ENCODE results near the gene PRXL2B.
"Not testable (repeated sequence)": the region's sequence is repeated elsewhere in the genome, so short reads cannot be mapped to it uniquely, and the experiment has no call there.

The PRXL2B gene

DNA sequence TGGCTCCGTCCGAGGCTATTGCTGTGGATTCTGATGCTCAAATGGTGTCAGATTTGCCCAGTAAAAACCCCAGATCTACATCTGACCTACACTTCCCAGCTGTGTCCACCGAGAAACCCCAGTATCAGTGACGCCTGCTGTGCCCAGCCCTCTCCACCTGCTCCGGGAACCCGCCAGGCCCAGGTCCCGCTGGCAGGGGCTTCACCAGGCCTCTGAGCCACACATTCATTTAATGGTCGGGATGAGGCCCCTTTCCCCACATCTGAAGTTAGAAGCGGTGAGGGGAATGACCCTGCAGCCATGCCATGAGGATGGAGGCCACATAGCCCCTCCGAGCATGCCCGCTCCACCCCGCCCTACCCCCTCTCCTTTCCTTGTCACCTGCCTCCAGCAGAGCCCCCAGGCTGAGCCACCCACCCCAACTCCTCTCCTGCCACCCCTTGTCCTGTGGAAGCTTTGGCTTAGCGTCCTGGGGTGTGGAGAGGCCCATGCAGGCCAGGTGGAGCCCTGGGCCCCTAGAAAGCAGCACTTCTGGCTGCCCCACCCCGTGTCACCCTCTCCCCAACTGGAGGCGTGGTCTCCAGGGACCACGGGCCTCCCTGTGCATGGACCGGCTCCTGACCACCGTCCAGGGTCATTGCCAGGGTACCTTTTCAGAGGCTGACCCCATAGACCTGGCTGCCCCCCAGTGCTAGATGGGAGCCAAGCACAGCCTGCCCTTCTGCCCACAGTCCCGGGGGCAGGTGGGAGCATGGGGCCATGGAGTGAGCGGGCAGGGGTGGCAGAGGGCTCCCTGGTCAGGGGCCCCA lies 22.4 kb upstream of the PRXL2B start:
- H3K27me3 ChIP-seq (replicated peaks in 2 of 5; ENCODE audit: control insufficient read depth in 4 of 5, insufficient read depth in 5 of 5, low read length in 4 of 5) = no peaks in the 10 kb centered on the region
- H3K36me3 ChIP-seq (ENCODE audit: control insufficient read depth in 4 of 4, insufficient read depth in 4 of 4, low read length in 3 of 4) = peaks cover 2 to 43% (median 12%) of the 10 kb centered on the region in 4 experiments
- 88% methylated on average over 19 of the region's 20 CpGs for WGBS (ENCODE audit: insufficient coverage)
- DNase-seq = no peak
- no peaks in the 10 kb centered on the region for H3K9me3 ChIP-seq (ENCODE audit: control extremely low read depth in 1 of 5, control insufficient read depth in 4 of 5, insufficient read depth in 2 of 5, low read depth in 1 of 5, low read length in 4 of 5)
- peaks cover 0 to 5% (median 0%) of the 10 kb centered on the region in 4 experiments for H3K4me1 ChIP-seq (ENCODE audit: control extremely low read depth in 1 of 4, control insufficient read depth in 4 of 4, insufficient read depth in 4 of 4, low read length in 3 of 4)
- H3K4me3 ChIP-seq (ENCODE audit: control insufficient read depth in 1 of 7, extremely low read depth in 1 of 7, insufficient read depth in 4 of 7, low read depth in 2 of 7, low read length in 6 of 7) = no peak overlapping the region
- ChIA-PET POLR2A (no interaction called here), CTCF (interaction anchor here (1.0 to 1.6 kb wide), 2 partner anchors 14 to 20 kb away, joined by 3 to 7 read pairs; no protein-coding TSS in a partner anchor)
- no peak overlapping the region for H3K27ac ChIP-seq (ENCODE audit: insufficient read depth in 1 of 2, low read depth in 1 of 2, low read length in 2 of 2, poor library complexity in 1 of 2, severe bottlenecking in 2 of 2)

DNA sequence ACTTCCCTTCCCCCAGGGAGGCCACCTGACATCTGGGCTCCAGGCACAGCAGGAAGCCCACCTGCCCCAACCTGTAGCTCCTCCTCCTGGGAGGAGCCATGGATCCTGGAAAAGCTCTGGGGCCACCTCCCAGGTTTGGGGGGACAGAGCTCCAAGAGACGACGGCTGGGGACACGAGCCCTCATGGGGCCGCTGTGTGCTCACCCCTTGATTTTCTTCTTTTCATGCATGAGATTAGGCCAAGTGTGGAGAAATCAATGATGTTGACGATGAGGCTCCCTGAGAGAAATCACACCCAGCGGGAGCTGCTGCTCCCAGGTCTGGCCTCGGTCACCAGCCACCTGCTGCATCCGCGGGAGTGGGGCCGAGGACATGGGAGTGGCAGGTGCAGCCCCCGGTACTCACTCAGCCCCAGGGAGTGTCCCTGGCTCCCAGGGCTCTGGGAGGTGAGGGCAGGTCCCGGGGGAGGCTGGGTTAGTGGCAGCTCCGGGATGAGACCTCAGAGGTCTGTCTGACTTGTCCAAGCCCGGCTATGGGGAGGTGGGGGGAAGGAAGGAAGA lies 21.7 kb upstream of the PRXL2B start:
- no peak overlapping the region for H3K27ac ChIP-seq (ENCODE audit: insufficient read depth in 1 of 2, low read depth in 1 of 2, low read length in 2 of 2, poor library complexity in 1 of 2, severe bottlenecking in 2 of 2)
- peaks cover 0 to 5% (median under 1%) of the 10 kb centered on the region in 4 experiments for H3K4me1 ChIP-seq (ENCODE audit: control extremely low read depth in 1 of 4, control insufficient read depth in 4 of 4, insufficient read depth in 4 of 4, low read length in 3 of 4)
- H3K4me3 ChIP-seq (ENCODE audit: control insufficient read depth in 1 of 7, extremely low read depth in 1 of 7, insufficient read depth in 4 of 7, low read depth in 2 of 7, low read length in 6 of 7) = no peak overlapping the region
- H3K27me3 ChIP-seq (replicated peaks in 2 of 5; ENCODE audit: control insufficient read depth in 4 of 5, insufficient read depth in 5 of 5, low read length in 4 of 5) = no peaks in the 10 kb centered on the region
- 79% methylated on average over 11 of the region's 14 CpGs for WGBS (ENCODE audit: insufficient coverage)
- no peaks in the 10 kb centered on the region for H3K9me3 ChIP-seq (ENCODE audit: control extremely low read depth in 1 of 5, control insufficient read depth in 4 of 5, insufficient read depth in 2 of 5, low read depth in 1 of 5, low read length in 4 of 5)
- peaks cover 2 to 36% (median 9%) of the 10 kb centered on the region in 4 experiments for H3K36me3 ChIP-seq (ENCODE audit: control insufficient read depth in 4 of 4, insufficient read depth in 4 of 4, low read length in 3 of 4)
- no peak for DNase-seq
- ChIA-PET POLR2A (no interaction called here), CTCF (interaction anchor here (0.8 to 1.6 kb wide), 4 partner anchors 19 to 30 kb away, joined by 3 to 7 read pairs (median 3); no protein-coding TSS in a partner anchor)

DNA sequence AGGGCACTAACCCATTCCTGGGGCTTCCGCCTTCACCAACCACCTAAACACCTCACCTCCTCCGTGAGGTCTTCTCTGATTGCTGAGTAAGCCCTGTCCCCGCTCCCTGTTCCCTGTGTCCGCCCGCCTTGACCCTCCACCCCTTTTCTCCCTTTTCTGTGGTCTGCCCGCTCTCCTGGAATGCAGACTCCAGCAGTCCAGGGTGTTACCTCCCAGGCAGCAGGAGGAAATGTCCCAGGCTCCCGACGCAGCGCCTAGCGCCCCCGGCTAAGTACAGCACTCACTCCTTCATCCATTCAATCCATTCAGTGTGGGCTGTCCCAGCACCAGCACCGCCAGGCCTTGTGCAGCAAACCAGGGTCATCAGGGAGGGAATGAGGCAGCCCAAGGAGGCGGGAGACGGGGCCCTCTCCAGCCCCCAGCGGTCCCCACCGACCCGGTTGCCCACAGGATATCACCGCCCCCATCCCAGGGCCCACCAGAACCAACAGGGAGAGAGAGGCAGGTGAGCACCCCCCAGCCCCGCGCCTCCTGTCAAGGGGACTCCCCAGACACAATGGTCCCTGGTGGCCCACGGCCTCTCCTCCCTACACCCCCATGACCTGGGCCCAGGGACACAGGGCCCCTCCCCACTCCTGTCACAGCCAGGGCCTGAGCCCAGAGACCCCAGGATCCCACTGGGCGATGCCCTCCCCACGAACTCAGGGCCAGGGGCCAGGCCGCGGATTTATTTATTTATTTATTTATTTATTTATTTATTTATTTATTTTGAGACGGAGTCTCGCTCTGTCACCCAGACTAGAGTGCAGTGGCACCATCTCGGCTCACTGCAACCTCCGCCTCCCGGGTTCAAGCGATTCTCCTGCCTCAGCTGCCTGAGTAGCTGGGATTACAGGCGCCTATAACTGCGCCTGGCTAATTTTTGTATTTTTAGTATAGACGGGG lies 20.2 kb upstream of the PRXL2B start:
- H3K27me3 ChIP-seq (replicated peaks in 2 of 5; ENCODE audit: control insufficient read depth in 4 of 5, insufficient read depth in 5 of 5, low read length in 4 of 5) = no peaks in the 10 kb centered on the region
- WGBS (ENCODE audit: insufficient coverage) = 86% methylated on average over 16 of the region's 34 CpGs
- peaks cover 0 to 5% (median 2%) of the 10 kb centered on the region in 4 experiments for H3K4me1 ChIP-seq (ENCODE audit: control extremely low read depth in 1 of 4, control insufficient read depth in 4 of 4, insufficient read depth in 4 of 4, low read length in 3 of 4)
- H3K36me3 ChIP-seq (ENCODE audit: control insufficient read depth in 4 of 4, insufficient read depth in 4 of 4, low read length in 3 of 4) = peaks cover 2 to 22% (median 6%) of the 10 kb centered on the region in 4 experiments
- H3K27ac ChIP-seq (ENCODE audit: insufficient read depth in 1 of 2, low read depth in 1 of 2, low read length in 2 of 2, poor library complexity in 1 of 2, severe bottlenecking in 2 of 2) = no peak overlapping the region
- POLR2A ChIA-PET = interaction anchor here (0.7 kb wide), 1 partner anchor 12 kb away, joined by 3 read pairs; no protein-coding TSS in a partner anchor
- H3K9me3 ChIP-seq (ENCODE audit: control extremely low read depth in 1 of 5, control insufficient read depth in 4 of 5, insufficient read depth in 2 of 5, low read depth in 1 of 5, low read length in 4 of 5) = no peaks in the 10 kb centered on the region
- CTCF ChIA-PET = interaction anchor here (1.1 kb wide), 1 partner anchor 28 kb away, joined by 3 read pairs; no protein-coding TSS in a partner anchor
- no peak overlapping the region for H3K4me3 ChIP-seq (ENCODE audit: control insufficient read depth in 1 of 7, extremely low read depth in 1 of 7, insufficient read depth in 4 of 7, low read depth in 2 of 7, low read length in 6 of 7)
- no peak for DNase-seq

- 96% methylated on average over 15 of the region's 16 CpGs for WGBS (ENCODE audit: insufficient coverage)
- no peak overlapping the region for H3K4me3 ChIP-seq (ENCODE audit: control insufficient read depth in 1 of 7, extremely low read depth in 1 of 7, insufficient read depth in 4 of 7, low read depth in 2 of 7, low read length in 6 of 7)
- POLR2A ChIA-PET = interaction anchor here (0.7 kb wide), 1 partner anchor 11 kb away, joined by 3 read pairs; no protein-coding TSS in a partner anchor
Measured at GRCh38 chr1:2567083-2567679, 19.4 kb upstream of the PRXL2B start.

DNA sequence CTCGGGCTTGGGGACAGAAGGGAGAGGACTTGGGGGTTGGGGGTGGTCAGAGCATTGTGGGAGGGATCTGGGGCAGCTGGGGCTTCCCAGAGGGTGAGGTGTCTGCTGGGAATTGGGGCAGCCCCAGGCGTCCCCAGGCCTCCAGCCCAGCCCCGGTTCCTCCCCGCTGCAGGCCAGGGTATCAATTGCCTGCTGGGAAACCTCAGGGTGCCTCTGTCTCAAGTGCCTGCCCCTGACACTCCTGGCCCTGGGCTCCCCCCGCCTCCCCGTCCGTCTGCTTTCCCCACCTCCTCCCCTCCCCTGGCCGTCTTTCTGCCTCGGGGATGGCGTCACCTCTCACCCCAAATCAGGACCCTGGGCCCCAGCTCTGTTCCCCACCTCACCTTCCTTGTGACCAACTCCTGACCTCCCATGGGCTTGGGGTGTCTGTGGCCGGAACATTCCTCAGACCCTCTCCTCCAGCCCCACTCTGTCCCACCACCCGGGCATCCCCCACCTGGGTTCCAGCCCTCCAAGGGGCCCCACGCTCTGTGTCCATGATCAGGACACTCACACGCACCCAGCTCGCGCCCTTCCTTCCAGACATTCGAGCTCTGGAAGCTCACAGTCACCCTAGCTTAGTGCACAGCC lies 18.3 kb upstream of the PRXL2B start:
- DNase-seq; H3K4me1 ChIP-seq (ENCODE audit: control extremely low read depth in 1 of 4, control insufficient read depth in 4 of 4, insufficient read depth in 4 of 4, low read length in 3 of 4); H3K27me3 ChIP-seq (replicated peaks in 2 of 5; ENCODE audit: control insufficient read depth in 4 of 5, insufficient read depth in 5 of 5, low read length in 4 of 5); H3K4me3 ChIP-seq (ENCODE audit: control insufficient read depth in 1 of 7, extremely low read depth in 1 of 7, insufficient read depth in 4 of 7, low read depth in 2 of 7, low read length in 6 of 7); POLR2A ChIA-PET; H3K27ac ChIP-seq (ENCODE audit: insufficient read depth in 1 of 2, low read depth in 1 of 2, low read length in 2 of 2, poor library complexity in 1 of 2, severe bottlenecking in 2 of 2); CTCF ChIA-PET; H3K9me3 ChIP-seq (ENCODE audit: control extremely low read depth in 1 of 5, control insufficient read depth in 4 of 5, insufficient read depth in 2 of 5, low read depth in 1 of 5, low read length in 4 of 5); H3K36me3 ChIP-seq (ENCODE audit: control insufficient read depth in 4 of 4, insufficient read depth in 4 of 4, low read length in 3 of 4): not testable (repeated sequence)
- 80% methylated on average over 1 of the region's 17 CpGs for whole genome bisulfite sequencing (ENCODE audit: insufficient coverage)

More at GRCh38 chr1:2567083-2567679, 19.4 kb upstream of the PRXL2B start:
- DNase-seq = no peak
- H3K9me3 ChIP-seq (ENCODE audit: control extremely low read depth in 1 of 5, control insufficient read depth in 4 of 5, insufficient read depth in 2 of 5, low read depth in 1 of 5, low read length in 4 of 5) = no peaks in the 10 kb centered on the region
- peaks cover 2 to 14% (median 4%) of the 10 kb centered on the region in 4 experiments for H3K36me3 ChIP-seq (ENCODE audit: control insufficient read depth in 4 of 4, insufficient read depth in 4 of 4, low read length in 3 of 4)
- H3K27ac ChIP-seq (ENCODE audit: insufficient read depth in 1 of 2, low read depth in 1 of 2, low read length in 2 of 2, poor library complexity in 1 of 2, severe bottlenecking in 2 of 2) = no peak overlapping the region
- H3K4me1 ChIP-seq (ENCODE audit: control extremely low read depth in 1 of 4, control insufficient read depth in 4 of 4, insufficient read depth in 4 of 4, low read length in 3 of 4) = peaks cover 0 to 5% (median 2%) of the 10 kb centered on the region in 4 experiments
- H3K27me3 ChIP-seq (replicated peaks in 2 of 5; ENCODE audit: control insufficient read depth in 4 of 5, insufficient read depth in 5 of 5, low read length in 4 of 5) = no peaks in the 10 kb centered on the region
- CTCF ChIA-PET = no interaction called here

DNA sequence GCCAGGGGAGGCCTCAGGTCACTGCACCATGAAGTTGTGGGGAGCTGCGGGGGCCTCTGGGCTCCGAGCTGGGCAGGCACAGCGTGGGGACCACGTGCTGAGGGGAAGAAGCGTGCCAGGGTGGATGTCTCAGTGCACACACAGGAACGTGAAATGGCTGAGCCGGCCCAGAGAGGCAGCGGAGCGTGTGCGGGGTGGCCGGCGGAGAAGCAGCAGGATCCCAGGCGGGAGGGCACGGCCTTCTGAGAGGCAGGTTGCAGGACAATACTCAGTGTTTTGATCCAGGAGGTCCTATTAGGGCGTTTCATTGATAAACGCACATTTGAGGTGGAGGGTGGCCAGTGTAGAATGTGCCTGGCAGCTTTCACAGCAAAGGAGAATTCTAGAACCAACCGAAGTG lies 17.5 kb upstream of the PRXL2B start:
- no peaks in the 10 kb centered on the region for H3K27me3 ChIP-seq (replicated peaks in 2 of 5; ENCODE audit: control insufficient read depth in 4 of 5, insufficient read depth in 5 of 5, low read length in 4 of 5)
- H3K4me3 ChIP-seq (ENCODE audit: control insufficient read depth in 1 of 7, extremely low read depth in 1 of 7, insufficient read depth in 4 of 7, low read depth in 2 of 7, low read length in 6 of 7) = no peak overlapping the region
- H3K9me3 ChIP-seq (ENCODE audit: control extremely low read depth in 1 of 5, control insufficient read depth in 4 of 5, insufficient read depth in 2 of 5, low read depth in 1 of 5, low read length in 4 of 5) = peaks cover 0 to 5% (median 3%) of the 10 kb centered on the region in 5 experiments
- POLR2A ChIA-PET = no interaction called here
- CTCF ChIA-PET = interaction anchor here (1.3 kb wide), 1 partner anchor 8 kb away, joined by 6 read pairs; no protein-coding TSS in a partner anchor
- peaks cover 0 to 5% (median 2%) of the 10 kb centered on the region in 4 experiments for H3K4me1 ChIP-seq (ENCODE audit: control extremely low read depth in 1 of 4, control insufficient read depth in 4 of 4, insufficient read depth in 4 of 4, low read length in 3 of 4)
- H3K36me3 ChIP-seq (ENCODE audit: control insufficient read depth in 4 of 4, insufficient read depth in 4 of 4, low read length in 3 of 4) = peaks cover 0 to 2% (median 0%) of the 10 kb centered on the region in 4 experiments
- no peak overlapping the region for H3K27ac ChIP-seq (ENCODE audit: insufficient read depth in 1 of 2, low read depth in 1 of 2, low read length in 2 of 2, poor library complexity in 1 of 2, severe bottlenecking in 2 of 2)
- DNase-seq = no peak
- WGBS (ENCODE audit: insufficient coverage) = 97% methylated on average over 13 of the region's 17 CpGs

Measured in common myeloid progenitor, CD34-positive (primary cell).